AG04450 (cell line): ENCODE measurements around the gene DOCK3. TPM values are rescaled to one million over a fixed set of nuclear protein-coding genes. Genes with fewer than 3 reads are reported as not detected.

Experiments used
- CTCF ChIA-PET: fragments of 300-600, 350-600 bp; formaldehyde crosslinking; extraction: SDS; loops from one replicate; lab custom pipeline; 2022; ENCODE audit warnings: antibody characterized with exemption, inconsistent platforms; lab: Charles Lee
- POLR2A ChIA-PET: fragments of 350-600 bp; formaldehyde crosslinking; extraction: SDS; loops from one replicate; lab custom pipeline; 2021; ENCODE audit warnings: antibody characterized with exemption, inconsistent platforms; lab: Yijun Ruan, JAX
- DNase-seq: peaks from one replicate; pipeline ENCODE4 v3.0.0-alpha.2; 2011; ENCODE audit warnings: low read depth, low spot score
- H3K27ac ChIP-seq: one replicate; pipeline ENCODE4 v1.5.1; 2012; ENCODE audit warnings: low read depth, low read length, control low read depth
- H3K27me3 ChIP-seq: one replicate; pipeline ENCODE4 v1.6.0; 2012; ENCODE audit warnings: low read length; ENCODE audit not compliant: control insufficient read depth, insufficient read depth
- H3K4me3 ChIP-seq: 2 replicates; pipeline ENCODE4 v1.5.1; 2011; ENCODE audit warnings: mild to moderate bottlenecking, low read depth, low read length, control low read depth
- H3K9me3 ChIP-seq: 2 replicates; pipeline ENCODE4 v1.5.1; 2012; ENCODE audit warnings: low read length; ENCODE audit not compliant: control insufficient read depth, insufficient read depth
- CTCF ChIP-seq: IDR thresholded peaks from 2 replicates; pipeline ENCODE4 v1.5.1; 2011; ENCODE audit warnings: low read depth, low read length, control low read depth, inconsistent platforms
- polyA plus RNA-seq: library from polyadenylated mRNA; depleted of rRNA; stranded (reverse); fragments of >200 nt; gene quantifications from 2 replicates; pipeline ENCODE4 v1.2.3, GENCODE V29; 2011

DOCK3 gene
- polyA plus RNA-seq, 1 experiment, result 0.07 TPM

- H3K9me3 ChIP-seq, result no peaks in the 10 kb centered on the region
- no peak for DNase-seq
- TF ChIP-seq CTCF, result no peak
- no peaks in the 10 kb centered on the region for H3K27me3 ChIP-seq
- H3K4me3 ChIP-seq, result no peak overlapping the region
- ChIA-PET CTCF (no interaction called here), POLR2A (no interaction called here)
- H3K27ac ChIP-seq, result no peak overlapping the region
These were observed 32.3 kb upstream of the DOCK3 start for GRCh38 chr3:50642382-50642781.

- TF ChIP-seq CTCF, result no peak
- DNase-seq, result no peak
- ChIA-PET POLR2A (no interaction called here), CTCF (no interaction called here)
- no peak overlapping the region for H3K4me3 ChIP-seq
- no peaks in the 10 kb centered on the region for H3K9me3 ChIP-seq
- H3K27me3 ChIP-seq, result no peaks in the 10 kb centered on the region
- no peak overlapping the region for H3K27ac ChIP-seq
These were observed 30.2 kb upstream of the DOCK3 start for GRCh38 chr3:50644561-50644960.

GRCh38 chr3:50645378-50645777 lies 29.3 kb upstream of the DOCK3 start:
- Histone ChIP-seq H3K27ac (no peak overlapping the region), H3K27me3 (no peaks in the 10 kb centered on the region), H3K4me3 (no peak overlapping the region), H3K9me3 (no peaks in the 10 kb centered on the region)
- POLR2A ChIA-PET, result interaction anchor here (0.6 kb wide), 1 partner anchor 10 kb away, joined by 3 read pairs; no protein-coding TSS in a partner anchor
- no peak for TF ChIP-seq CTCF
- CTCF ChIA-PET, result interaction anchor here (1.1 kb wide), 1 partner anchor 455 kb away, joined by 3 read pairs; no protein-coding TSS in a partner anchor
- no peak for DNase-seq

- ChIA-PET CTCF (interaction anchor here (2.1 kb wide), 1 partner anchor 32 kb away, joined by 8 read pairs; the partner anchor contains the start of gene MAPKAPK3), POLR2A (no interaction called here)
- H3K27me3 ChIP-seq, result no peaks in the 10 kb centered on the region
- no peak overlapping the region for H3K27ac ChIP-seq
- no peak overlapping the region for H3K4me3 ChIP-seq
- no peak for TF ChIP-seq CTCF
- no peak for DNase-seq
- H3K9me3 ChIP-seq, result no peaks in the 10 kb centered on the region
These were observed 26.4 kb upstream of the DOCK3 start for GRCh38 chr3:50648313-50648712.

- CTCF ChIA-PET, result interaction anchor here (0.6 to 2.1 kb wide), 3 partner anchors 33 to 741 kb away, joined by 3 to 8 read pairs (median 3); partner anchors contain the start of gene MAPKAPK3
These were observed 25.8 kb upstream of the DOCK3 start for GRCh38 chr3:50648944-50649343.

More at GRCh38 chr3:50648944-50649343, 25.8 kb upstream of the DOCK3 start:
- Histone ChIP-seq H3K9me3 (no peaks in the 10 kb centered on the region), H3K4me3 (no peak overlapping the region), H3K27me3 (no peaks in the 10 kb centered on the region), H3K27ac (no peak overlapping the region)
- POLR2A ChIA-PET, result no interaction called here
- TF ChIP-seq CTCF, result no peak
- DNase-seq, result no peak
